H9 (cell line): Measurements from ENCODE around the gene OSBPL10. TPM values are rescaled to one million over a fixed set of nuclear protein-coding genes. Genes with fewer than 3 reads are reported as not detected.

Experiments used
- DNase-seq: peaks from one replicate; pipeline ENCODE4 v3.0.0-alpha.2; 2017
- H2AFZ ChIP-seq: one replicate; pipeline ENCODE4 v1.6.1; 2013; ENCODE audit warnings: mild to moderate bottlenecking, low read length, control low read depth, moderate library complexity
- H2AK5ac ChIP-seq: 2 replicates; pipeline ENCODE4 v1.6.1; 2013; ENCODE audit warnings: low read length, control low read depth, mixed read lengths; ENCODE audit not compliant: insufficient read length
- H2BK120ac ChIP-seq: one replicate; pipeline ENCODE4 v1.6.1; 2013; ENCODE audit warnings: low read depth, mild to moderate bottlenecking, low read length, control low read depth, inconsistent platforms; ENCODE audit not compliant: poor library complexity, severe bottlenecking
- H2BK12ac ChIP-seq: 2 replicates; pipeline ENCODE4 v1.6.1; 2013; ENCODE audit warnings: low read length, control low read depth, mixed read lengths, low read depth; ENCODE audit not compliant: insufficient read length
- H2BK15ac ChIP-seq: 2 replicates; pipeline ENCODE4 v1.6.1; 2013; ENCODE audit warnings: low read depth, low read length, control low read depth
- H2BK20ac ChIP-seq: one replicate; pipeline ENCODE4 v1.6.1; 2013; ENCODE audit warnings: low read depth, mild to moderate bottlenecking, low read length, control low read depth, inconsistent platforms; ENCODE audit not compliant: poor library complexity, severe bottlenecking
- H2BK5ac ChIP-seq: 2 replicates; pipeline ENCODE4 v1.6.1; 2013; ENCODE audit warnings: low read length, control low read depth, mixed read lengths; ENCODE audit not compliant: insufficient read length
- H3K14ac ChIP-seq: 2 replicates; pipeline ENCODE4 v1.6.1; 2013; ENCODE audit warnings: low read length, control low read depth; ENCODE audit not compliant: insufficient read depth
- H3K18ac ChIP-seq: 2 replicates; pipeline ENCODE4 v1.6.1; 2013; ENCODE audit warnings: low read depth, mild to moderate bottlenecking, mixed read lengths, low read length, control low read depth; ENCODE audit not compliant: insufficient read length
- H3K23ac ChIP-seq: 2 replicates; pipeline ENCODE4 v1.6.1; 2013; ENCODE audit warnings: low read length, control low read depth, mixed read lengths, low read depth; ENCODE audit not compliant: insufficient read length
- H3K23me2 ChIP-seq: 2 replicates; pipeline ENCODE4 v1.6.1; 2013; ENCODE audit warnings: low read depth, mild to moderate bottlenecking, mixed read lengths, low read length, control low read depth; ENCODE audit not compliant: insufficient read length, poor library complexity, severe bottlenecking
- H3K27ac ChIP-seq: 2 replicates; pipeline ENCODE4 v1.5.1; 2013; ENCODE audit warnings: low read length, control low read depth, mixed read lengths, low read depth; ENCODE audit not compliant: insufficient read length
- H3K27me3 ChIP-seq: 2 replicates; pipeline ENCODE4 v1.6.1; 2013; ENCODE audit warnings: low read length, control low read depth, inconsistent platforms; ENCODE audit not compliant: insufficient read depth
- H3K4ac ChIP-seq: 2 replicates; pipeline ENCODE4 v1.6.1; 2013; ENCODE audit warnings: low read depth, mild to moderate bottlenecking, control low read depth, inconsistent platforms, low read length, moderate library complexity
- H3K4me1 ChIP-seq: 2 replicates; pipeline ENCODE4 v1.6.1; 2013; ENCODE audit warnings: low read length, control low read depth, inconsistent platforms; ENCODE audit not compliant: insufficient read depth
- H3K4me2 ChIP-seq: 2 replicates; pipeline ENCODE4 v1.6.1; 2013; ENCODE audit warnings: low read length, control low read depth, mixed read lengths; ENCODE audit not compliant: insufficient read length, insufficient read depth
- H3K56ac ChIP-seq: 2 replicates; pipeline ENCODE4 v1.6.1; 2013; ENCODE audit warnings: low read depth, mild to moderate bottlenecking, mixed read lengths, low read length, control low read depth; ENCODE audit not compliant: insufficient read length
- H3K79me1 ChIP-seq: 2 replicates; pipeline ENCODE4 v1.6.1; 2013; ENCODE audit warnings: low read depth, mild to moderate bottlenecking, moderate library complexity, low read length, control low read depth, inconsistent platforms; ENCODE audit not compliant: insufficient read depth, poor library complexity, severe bottlenecking
- H3K79me2 ChIP-seq: 2 replicates; pipeline ENCODE4 v1.6.1; 2013; ENCODE audit warnings: low read length, control low read depth, inconsistent platforms; ENCODE audit not compliant: insufficient read depth
- H3K9ac ChIP-seq: 2 replicates; pipeline ENCODE4 v1.6.1; 2013; ENCODE audit warnings: low read length, control low read depth, mixed read lengths; ENCODE audit not compliant: insufficient read length; ENCODE audit errors: extremely low read depth
- H3K9me3 ChIP-seq: one replicate; pipeline ENCODE4 v1.6.1; 2013; ENCODE audit warnings: low read depth, low read length, inconsistent platforms; ENCODE audit not compliant: control insufficient read depth
- H3T11ph ChIP-seq: one replicate; pipeline ENCODE4 v1.6.1; 2013; ENCODE audit warnings: mild to moderate bottlenecking, low read length, control low read depth, inconsistent platforms
- H4K20me1 ChIP-seq: one replicate; pipeline ENCODE4 v1.6.1; 2013; ENCODE audit not compliant: control insufficient read depth, insufficient read length, insufficient read depth
- H4K5ac ChIP-seq: 2 replicates; pipeline ENCODE4 v1.6.1; 2013; ENCODE audit warnings: low read depth, mild to moderate bottlenecking, mixed read lengths, low read length, control low read depth; ENCODE audit not compliant: insufficient read length
- H4K8ac ChIP-seq: replicated peaks from 2 replicates; pipeline ENCODE4 v1.6.1; 2013; ENCODE audit warnings: low read length, control low read depth, mixed read lengths, low read depth; ENCODE audit not compliant: insufficient read length
- H4K91ac ChIP-seq: 2 replicates; pipeline ENCODE4 v1.6.1; 2013; ENCODE audit warnings: low read depth, mild to moderate bottlenecking, moderate library complexity, mixed read lengths, low read length, control low read depth; ENCODE audit not compliant: insufficient read length
- H3K27ac Mint-ChIP-seq, 3 experiments: 2 replicates in 2 of 3; 3 replicates in 1 of 3; pipeline ENCODE4 v1.8.0; 2020 to 2021; ENCODE audit warnings: mixed read lengths in 3 of 3, mild to moderate bottlenecking in 1 of 3, moderate library complexity in 1 of 3
- H3K27me3 Mint-ChIP-seq: 2 replicates; pipeline ENCODE4 v1.8.0; 2021; ENCODE audit warnings: low read depth, mild to moderate bottlenecking, moderate library complexity, mixed read lengths
- H3K36me3 Mint-ChIP-seq, 3 experiments: 2 replicates in 2 of 3; 3 replicates in 1 of 3; pipeline ENCODE4 v1.8.0; 2020 to 2021; ENCODE audit warnings: low read depth in 3 of 3, mixed read lengths in 3 of 3; ENCODE audit not compliant: insufficient read depth in 1 of 3
- H3K4me1 Mint-ChIP-seq, 2 experiments: 2 replicates each; pipeline ENCODE4 v1.8.0; 2020; ENCODE audit warnings: mixed read lengths in 2 of 2
- H3K4me3 Mint-ChIP-seq, 2 experiments: 2 replicates in 1 of 2; 3 replicates in 1 of 2; pipeline ENCODE4 v1.8.0; 2020 to 2021; ENCODE audit warnings: mild to moderate bottlenecking in 2 of 2, mixed read lengths in 2 of 2, moderate library complexity in 1 of 2
- H3K9me3 Mint-ChIP-seq, 2 experiments: 2 replicates in 1 of 2; 3 replicates in 1 of 2; pipeline ENCODE4 v1.8.0; 2020; ENCODE audit warnings: mild to moderate bottlenecking in 2 of 2, mixed read lengths in 2 of 2, moderate library complexity in 1 of 2
- WGBS: extraction: QIAGEN DNeasy Blood & Tissue Kit; methylation state at CpG from one replicate; pipeline ENCODE4 v1.1.7; 2013; ENCODE audit warnings: missing lambda C conversion rate, low lambda C conversion rate, mixed read lengths; ENCODE audit not compliant: insufficient read length; ENCODE audit errors: extremely low coverage; 5-methylcytosine and 5-hydroxymethylcytosine counted together
- total RNA-seq: library from RNA; stranded (reverse); gene quantifications from 2 replicates; pipeline ENCODE4 v1.2.1, GENCODE V29; 2021
- TF ChIP-seq, protein P1 (sequence below): fragments of 200-600 bp; sonication (generic); conservative IDR thresholded peaks from 3 replicates; pipeline ENCODE4 v1.8.0; 2021; ENCODE audit warnings: antibody characterized with exemption, mild to moderate bottlenecking

OSBPL10 gene
- total RNA-seq, 1 experiment from 2014 or later = 42.7 TPM

DNA sequence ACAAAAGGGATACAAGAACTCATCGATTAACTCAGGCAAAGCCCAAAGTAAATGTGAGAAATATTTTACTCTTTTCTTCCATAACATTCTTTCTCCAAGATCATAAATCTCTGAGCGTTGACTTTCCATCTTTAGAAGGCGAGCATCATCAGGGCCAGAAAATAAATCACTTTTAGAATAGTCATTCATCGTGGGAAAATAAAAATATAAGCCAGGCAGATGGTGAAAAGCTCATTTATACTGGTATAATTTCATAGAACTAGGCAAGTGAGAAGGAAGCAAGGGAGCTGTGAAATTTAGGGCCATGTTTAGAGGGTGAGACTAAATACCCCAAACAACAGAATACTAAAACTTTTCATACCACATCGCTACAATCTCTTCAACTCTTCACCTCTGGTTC lies 257.4 kb downstream of the OSBPL10 start:
- DNase-seq = no peak
- H3T11ph ChIP-seq = no peak overlapping the region
- Mint-ChIP-seq H3K4me3 (peak overlapping the region in 1 of 2 experiments; percentile 9; a peak in 2 of 5 replicates), H3K27me3 (no peaks in the 10 kb centered on the region), H3K27ac (peak overlapping the region; percentile 53 to 96 (median 93); a peak in 6 of 7 replicates), H3K4me1 (peaks cover 32 to 33% of the 10 kb centered on the region in 2 experiments), H3K36me3 (no peaks in the 10 kb centered on the region; a peak in 2 of 7 replicates), H3K9me3 (no peaks in the 10 kb centered on the region)
- H2BK20ac ChIP-seq = no peak overlapping the region
- H3K18ac ChIP-seq = no peak overlapping the region
- no peaks in the 10 kb centered on the region for H3K9me3 ChIP-seq
- H2AK5ac ChIP-seq = no peak overlapping the region
- no peaks in the 10 kb centered on the region for H3K79me1 ChIP-seq
- H3K27me3 ChIP-seq = no peaks in the 10 kb centered on the region
- peaks cover 2% of the 10 kb centered on the region; the same call in 1 of the 2 replicates for H3K4me1 ChIP-seq
- no peaks in the 10 kb centered on the region for H3K79me2 ChIP-seq
- H2BK12ac ChIP-seq = no peak overlapping the region
- TF ChIP-seq, protein P1, sequence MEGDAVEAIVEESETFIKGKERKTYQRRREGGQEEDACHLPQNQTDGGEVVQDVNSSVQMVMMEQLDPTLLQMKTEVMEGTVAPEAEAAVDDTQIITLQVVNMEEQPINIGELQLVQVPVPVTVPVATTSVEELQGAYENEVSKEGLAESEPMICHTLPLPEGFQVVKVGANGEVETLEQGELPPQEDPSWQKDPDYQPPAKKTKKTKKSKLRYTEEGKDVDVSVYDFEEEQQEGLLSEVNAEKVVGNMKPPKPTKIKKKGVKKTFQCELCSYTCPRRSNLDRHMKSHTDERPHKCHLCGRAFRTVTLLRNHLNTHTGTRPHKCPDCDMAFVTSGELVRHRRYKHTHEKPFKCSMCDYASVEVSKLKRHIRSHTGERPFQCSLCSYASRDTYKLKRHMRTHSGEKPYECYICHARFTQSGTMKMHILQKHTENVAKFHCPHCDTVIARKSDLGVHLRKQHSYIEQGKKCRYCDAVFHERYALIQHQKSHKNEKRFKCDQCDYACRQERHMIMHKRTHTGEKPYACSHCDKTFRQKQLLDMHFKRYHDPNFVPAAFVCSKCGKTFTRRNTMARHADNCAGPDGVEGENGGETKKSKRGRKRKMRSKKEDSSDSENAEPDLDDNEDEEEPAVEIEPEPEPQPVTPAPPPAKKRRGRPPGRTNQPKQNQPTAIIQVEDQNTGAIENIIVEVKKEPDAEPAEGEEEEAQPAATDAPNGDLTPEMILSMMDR = no peak
- H4K91ac ChIP-seq = no peak overlapping the region
- H2BK120ac ChIP-seq = no peak overlapping the region
- no peak overlapping the region for H3K23ac ChIP-seq
- H4K5ac ChIP-seq = no peak overlapping the region
- H3K56ac ChIP-seq = no peak overlapping the region
- no peak overlapping the region for H2BK15ac ChIP-seq
- H3K4me2 ChIP-seq = no peak overlapping the region
- no peak overlapping the region for H3K9ac ChIP-seq
- H3K4ac ChIP-seq = no peak overlapping the region
- H2BK5ac ChIP-seq = no peak overlapping the region
- H3K23me2 ChIP-seq = no peaks in the 10 kb centered on the region
- no peak overlapping the region for H2AFZ ChIP-seq
- H4K20me1 ChIP-seq = no peaks in the 10 kb centered on the region
- no peak overlapping the region for H3K14ac ChIP-seq
- H4K8ac ChIP-seq = no peak overlapping the region
- H3K27ac ChIP-seq = no peak overlapping the region
- WGBS = no CpG with 5 or more reads among the region's 5 CpGs
